ENCODE results near the gene TCF3.

The TCF3 gene

GRCh38 chr19:1609103-1609396 lies 43.4 kb downstream of the TCF3 start:
- DNase-seq = no peak

GRCh38 chr19:1608359-1609102 lies 43.9 kb downstream of the TCF3 start:
- DNase-seq = peak; percentile 3 to 33

GRCh38 chr19:1606138-1606651 lies 46.2 kb downstream of the TCF3 start:
- no peak for DNase-seq

- DNase-seq = peak; percentile 87 to 90
Observed at GRCh38 chr19:1605236-1606137, 46.9 kb downstream of the TCF3 start, which contains the start of gene UQCR11. TSS of gene UQCR11 (minus strand) at chr19:1605462. CDS start at chr19:1605409, 53 bp downstream.

- DNase-seq = no peak
Observed at GRCh38 chr19:1602091-1602707, 50.2 kb downstream of the TCF3 start.

- DNase-seq = no peak
Observed at GRCh38 chr19:1601613-1602064, 50.8 kb downstream of the TCF3 start.

GRCh38 chr19:1599460-1599846 lies 53.0 kb downstream of the TCF3 start:
- DNase-seq = no peak

- DNase-seq = no peak
Observed at GRCh38 chr19:1598777-1599459, 53.5 kb downstream of the TCF3 start.

- no peak for DNase-seq
Observed at GRCh38 chr19:1593501-1593772, 59.0 kb downstream of the TCF3 start.

GRCh38 chr19:1592755-1593500 lies 59.5 kb downstream of the TCF3 start, which contains the start of gene MBD3:
TSS of gene MBD3 (minus strand) at chr19:1592865. CDS start at chr19:1592631, 234 bp downstream.
- DNase-seq = peak; percentile 67 to 71

GRCh38 chr19:1592024-1592754 lies 60.2 kb downstream of the TCF3 start:
- DNase-seq = peak; percentile 46 to 67

- no peak for DNase-seq
Observed at GRCh38 chr19:1591421-1592023, 60.9 kb downstream of the TCF3 start.

GRCh38 chr19:1590641-1591397 lies 61.6 kb downstream of the TCF3 start:
- DNase-seq = peak in 1 of 2 donors; percentile 5

GRCh38 chr19:1587872-1588271 lies 64.5 kb downstream of the TCF3 start:
- DNase-seq = no peak

GRCh38 chr19:1585243-1585580 lies 67.2 kb downstream of the TCF3 start:
- no peak for DNase-seq

- no peak for DNase-seq
Observed at GRCh38 chr19:1584500-1585242, 67.7 kb downstream of the TCF3 start.

GRCh38 chr19:1582201-1582600 lies 70.2 kb downstream of the TCF3 start:
- DNase-seq = no peak

- DNase-seq = no peak
Observed at GRCh38 chr19:1580957-1581356, 71.5 kb downstream of the TCF3 start.

- DNase-seq = no peak
Observed at GRCh38 chr19:1580382-1580781, 72.0 kb downstream of the TCF3 start.

GRCh38 chr19:1579222-1579621 lies 73.2 kb downstream of the TCF3 start:
- no peak for DNase-seq
